Neuron (in vitro differentiated cells): ENCODE results near the gene CHRNG.
"Not testable (repeated sequence)": the region's sequence is repeated elsewhere in the genome, so short reads cannot be mapped to it uniquely, and the experiment has no call there.

Source experiments
- H2AFZ ChIP-seq: one replicate; pipeline ENCODE4 v1.6.1; 2013; ENCODE audit warnings: low read depth, mild to moderate bottlenecking, inconsistent platforms, low read length, moderate library complexity
- H3K27me3 ChIP-seq: one replicate; pipeline ENCODE4 v1.6.1; 2013; ENCODE audit warnings: low read length; ENCODE audit not compliant: insufficient read depth
- H3K36me3 ChIP-seq: one replicate; pipeline ENCODE4 v1.6.1; 2013; ENCODE audit warnings: low read length; ENCODE audit not compliant: insufficient read depth
- H3K4me1 ChIP-seq: one replicate; pipeline ENCODE4 v1.6.1; 2013; ENCODE audit warnings: low read length; ENCODE audit not compliant: insufficient read depth
- H3K4me3 ChIP-seq: 2 replicates; pipeline ENCODE4 v1.5.1; 2013; ENCODE audit warnings: mild to moderate bottlenecking, low read length, moderate library complexity
- H3K9me3 ChIP-seq: one replicate; pipeline ENCODE4 v1.6.1; 2013; ENCODE audit warnings: low read length

Gene CHRNG

GRCh38 chr2:232549655-232550353, 10.3 kb downstream of the CHRNG start:
- Histone ChIP-seq H3K4me3 (peak overlapping the region; percentile 87), H3K36me3 (peaks cover 37% of the 10 kb centered on the region), H3K4me1 (peaks cover 9% of the 10 kb centered on the region), H3K9me3 (peaks cover 22% of the 10 kb centered on the region), H2AFZ (peak overlapping the region; percentile 87), H3K27me3 (no peaks in the 10 kb centered on the region)

GRCh38 chr2:232550354-232551249, 11.1 kb downstream of the CHRNG start, which contains the start of the genes EIF4E2 and TIGD1:
EIF4E2 (plus strand) TSS chr2:232550689; CDS start chr2:232550725, 36 bp downstream.
TIGD1 (minus strand) TSS chr2:232550557; CDS start chr2:232549882, 675 bp downstream.
- Histone ChIP-seq H3K27me3 (no peaks in the 10 kb centered on the region), H3K36me3 (peaks cover 38% of the 10 kb centered on the region), H2AFZ (peak within 1 kb of the TSS; percentile 87), H3K9me3 (peaks cover 21% of the 10 kb centered on the region), H3K4me1 (peaks cover 9% of the 10 kb centered on the region), H3K4me3 (peak within 1 kb of the TSS; percentile 87)

GRCh38 chr2:232551250-232551638, 11.8 kb downstream of the CHRNG start:
- Histone ChIP-seq H3K36me3 (peaks cover 37% of the 10 kb centered on the region), H2AFZ (no peak overlapping the region), H3K4me3 (peak overlapping the region; percentile 87), H3K4me1 (peaks cover 9% of the 10 kb centered on the region), H3K27me3 (no peaks in the 10 kb centered on the region), H3K9me3 (peaks cover 18% of the 10 kb centered on the region)

- Histone ChIP-seq H3K36me3 (peaks cover 39% of the 10 kb centered on the region), H3K4me3 (peak overlapping the region; percentile 87), H2AFZ (no peak overlapping the region), H3K9me3 (peaks cover 17% of the 10 kb centered on the region), H3K4me1 (peaks cover 9% of the 10 kb centered on the region), H3K27me3 (no peaks in the 10 kb centered on the region)
Measured at GRCh38 chr2:232551776-232552175, 12.3 kb downstream of the CHRNG start.

- Histone ChIP-seq H3K27me3 (no peaks in the 10 kb centered on the region), H3K36me3 (peaks cover 62% of the 10 kb centered on the region), H3K9me3 (peaks cover 3% of the 10 kb centered on the region), H3K4me3 (no peak overlapping the region), H2AFZ (no peak overlapping the region), H3K4me1 (peaks cover 5% of the 10 kb centered on the region)
Measured at GRCh38 chr2:232556426-232556825, 16.9 kb downstream of the CHRNG start.

- Histone ChIP-seq H3K4me1 (no peaks in the 10 kb centered on the region), H3K9me3 (no peaks in the 10 kb centered on the region), H2AFZ (no peak overlapping the region), H3K27me3 (no peaks in the 10 kb centered on the region), H3K4me3 (no peak overlapping the region), H3K36me3 (peaks cover 83% of the 10 kb centered on the region)
Measured at GRCh38 chr2:232562515-232563151, 23.1 kb downstream of the CHRNG start.

- Histone ChIP-seq H3K36me3 (peaks cover 83% of the 10 kb centered on the region), H3K9me3 (no peaks in the 10 kb centered on the region), H3K4me1 (no peaks in the 10 kb centered on the region), H2AFZ (no peak overlapping the region), H3K4me3 (no peak overlapping the region), H3K27me3 (no peaks in the 10 kb centered on the region)
Measured at GRCh38 chr2:232563580-232563979, 24.1 kb downstream of the CHRNG start.

GRCh38 chr2:232567721-232568120, 28.2 kb downstream of the CHRNG start:
- Histone ChIP-seq H3K4me1 (peaks cover 2% of the 10 kb centered on the region), H3K4me3 (no peak overlapping the region), H2AFZ (no peak overlapping the region), H3K27me3 (no peaks in the 10 kb centered on the region), H3K9me3 (no peaks in the 10 kb centered on the region), H3K36me3 (peaks cover 87% of the 10 kb centered on the region)

- H3K4me3 ChIP-seq: no peak overlapping the region
- peaks cover 83% of the 10 kb centered on the region for H3K36me3 ChIP-seq
- H3K9me3 ChIP-seq: no peaks in the 10 kb centered on the region
- H3K4me1 ChIP-seq: peaks cover 2% of the 10 kb centered on the region
- no peak overlapping the region for H2AFZ ChIP-seq
- H3K27me3 ChIP-seq: no peaks in the 10 kb centered on the region
Measured at GRCh38 chr2:232568161-232568560, 28.7 kb downstream of the CHRNG start.

- Histone ChIP-seq H3K36me3 (peaks cover 82% of the 10 kb centered on the region), H3K4me3 (no peak overlapping the region), H2AFZ (no peak overlapping the region)
Measured at GRCh38 chr2:232569541-232569940, 30.0 kb downstream of the CHRNG start.

GRCh38 chr2:232570481-232570880, 31.0 kb downstream of the CHRNG start:
- not testable (repeated sequence) for H3K4me1 ChIP-seq, H3K27me3 ChIP-seq, H2AFZ ChIP-seq, H3K4me3 ChIP-seq, H3K9me3 ChIP-seq
- H3K36me3 ChIP-seq: peaks cover 82% of the 10 kb centered on the region

More at GRCh38 chr2:232569541-232569940, 30.0 kb downstream of the CHRNG start:
- Histone ChIP-seq H3K9me3 (no peaks in the 10 kb centered on the region), H3K27me3 (no peaks in the 10 kb centered on the region), H3K4me1 (peaks cover 7% of the 10 kb centered on the region)

- Histone ChIP-seq H3K27me3 (no peaks in the 10 kb centered on the region), H2AFZ (no peak overlapping the region), H3K4me1 (peaks cover 7% of the 10 kb centered on the region), H3K36me3 (peaks cover 77% of the 10 kb centered on the region), H3K4me3 (no peak overlapping the region), H3K9me3 (no peaks in the 10 kb centered on the region)
Measured at GRCh38 chr2:232571026-232571474, 31.6 kb downstream of the CHRNG start.

- H3K4me1 ChIP-seq: peaks cover 7% of the 10 kb centered on the region
- H3K27me3 ChIP-seq: no peaks in the 10 kb centered on the region
- H3K9me3 ChIP-seq: no peaks in the 10 kb centered on the region
- no peak overlapping the region for H2AFZ ChIP-seq
- no peak overlapping the region for H3K4me3 ChIP-seq
- H3K36me3 ChIP-seq: peaks cover 63% of the 10 kb centered on the region
Measured at GRCh38 chr2:232573042-232573441, 33.5 kb downstream of the CHRNG start.
